ENCODE results near the gene SYT1. TPM values are rescaled to one million over a fixed set of nuclear protein-coding genes. Genes with fewer than 3 reads are reported as not detected.

Gene SYT1
- total and polyA plus RNA-seq, 2 donors (not counting 3 experiments of a cell fraction or from before 2014, with no cell fraction given), result 3.2 to 15.3 TPM

DNA sequence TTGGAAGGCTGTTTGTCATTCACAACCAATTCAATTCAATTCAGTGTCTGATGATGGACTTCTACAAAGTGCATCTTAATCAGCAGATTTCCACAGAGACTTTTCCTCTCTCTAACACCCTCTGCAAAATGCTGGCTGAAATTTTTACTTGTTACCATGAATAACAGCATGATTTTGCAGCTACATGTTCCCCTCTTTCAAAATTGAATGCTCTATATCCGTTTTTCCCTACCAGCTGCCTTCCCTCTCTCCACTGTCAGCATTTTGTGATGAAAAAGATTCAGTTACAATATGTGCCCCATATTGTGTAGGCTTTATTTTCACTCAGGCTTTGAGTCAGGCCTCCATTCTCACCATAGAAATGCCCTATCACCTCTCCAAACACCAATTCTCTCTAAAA lies 334.6 kb downstream of the SYT1 start:
- dilution Hi-C loops (cut with MboI; ENCODE audit: extremely low pct_ligation_motif_present, low sequenced_read_pairs), result no loop called here
- no peaks in the 10 kb centered on the region for H3K4me1 ChIP-seq (ENCODE audit: control insufficient read depth, extremely low read depth, insufficient read depth, low read length)
- no peak overlapping the region for H3K9ac ChIP-seq (replicated peaks; ENCODE audit: extremely low read depth, insufficient read depth, low read length)
- H3K4me3 ChIP-seq (replicated peaks in 1 of 3; ENCODE audit: insufficient read depth in 1 of 3, low read depth in 1 of 3, low read length in 3 of 3), result no peak overlapping the region
- TF ChIP-seq MYC (IDR thresholded peaks at IDR 0.05; ENCODE audit: low read depth, low read length), result no peak
- TF ChIP-seq MAX (IDR thresholded peaks at IDR 0.05; ENCODE audit: insufficient read depth, insufficient read length), result no peak
- no peak for TF ChIP-seq EZH2 (IDR thresholded peaks at IDR 0.05; ENCODE audit: borderline replicate concordance, low read depth, low read length, severe bottlenecking)
- no peak for TF ChIP-seq POLR2A (IDR thresholded peaks at IDR 0.05; ENCODE audit: low read depth, low read length)
- TF ChIP-seq FOS (IDR thresholded peaks at IDR 0.05; ENCODE audit: borderline replicate concordance, insufficient read depth, low read length), result no peak
- no peak for TF ChIP-seq POLR2AphosphoS5 (IDR thresholded peaks at IDR 0.05; ENCODE audit: insufficient read depth, low read depth, low read length)
- TF ChIP-seq JUN (IDR thresholded peaks at IDR 0.05; ENCODE audit: borderline replicate concordance, insufficient read depth, insufficient read length, low read depth), result no peak
- no peak for TF ChIP-seq GATA2 (IDR thresholded peaks at IDR 0.05; ENCODE audit: insufficient read depth, insufficient read length, low read depth, low read length)
- TF ChIP-seq, protein P1, sequence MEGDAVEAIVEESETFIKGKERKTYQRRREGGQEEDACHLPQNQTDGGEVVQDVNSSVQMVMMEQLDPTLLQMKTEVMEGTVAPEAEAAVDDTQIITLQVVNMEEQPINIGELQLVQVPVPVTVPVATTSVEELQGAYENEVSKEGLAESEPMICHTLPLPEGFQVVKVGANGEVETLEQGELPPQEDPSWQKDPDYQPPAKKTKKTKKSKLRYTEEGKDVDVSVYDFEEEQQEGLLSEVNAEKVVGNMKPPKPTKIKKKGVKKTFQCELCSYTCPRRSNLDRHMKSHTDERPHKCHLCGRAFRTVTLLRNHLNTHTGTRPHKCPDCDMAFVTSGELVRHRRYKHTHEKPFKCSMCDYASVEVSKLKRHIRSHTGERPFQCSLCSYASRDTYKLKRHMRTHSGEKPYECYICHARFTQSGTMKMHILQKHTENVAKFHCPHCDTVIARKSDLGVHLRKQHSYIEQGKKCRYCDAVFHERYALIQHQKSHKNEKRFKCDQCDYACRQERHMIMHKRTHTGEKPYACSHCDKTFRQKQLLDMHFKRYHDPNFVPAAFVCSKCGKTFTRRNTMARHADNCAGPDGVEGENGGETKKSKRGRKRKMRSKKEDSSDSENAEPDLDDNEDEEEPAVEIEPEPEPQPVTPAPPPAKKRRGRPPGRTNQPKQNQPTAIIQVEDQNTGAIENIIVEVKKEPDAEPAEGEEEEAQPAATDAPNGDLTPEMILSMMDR (IDR thresholded peaks at IDR 0.05; ENCODE audit: extremely low read depth in 1 of 2, insufficient read depth in 1 of 2, low read depth in 1 of 2, low read length in 2 of 2), result no peak
- ChIA-PET POLR2A (no interaction called here), CTCF (interaction anchor here (2.7 kb wide), 1 partner anchor 10 kb away, joined by 7 read pairs; no protein-coding TSS in a partner anchor)
- no peaks in the 10 kb centered on the region for H3K36me3 ChIP-seq (ENCODE audit: control insufficient read depth in 2 of 2, extremely low read depth in 1 of 2, insufficient read depth in 2 of 2, low read length in 2 of 2)
- no peaks in the 10 kb centered on the region for H3K27me3 ChIP-seq (ENCODE audit: control insufficient read depth in 2 of 2, insufficient read depth in 2 of 2, low read length in 2 of 2)
- H3K9me1 ChIP-seq (replicated peaks; ENCODE audit: control insufficient read depth, extremely low read depth, insufficient read depth, low read length), result no peaks in the 10 kb centered on the region
- H2AFZ ChIP-seq (ENCODE audit: low read depth, low read length), result no peak overlapping the region
- H4K20me1 ChIP-seq (replicated peaks; ENCODE audit: control insufficient read depth, extremely low read depth, insufficient read depth, low read length), result no peaks in the 10 kb centered on the region
- FAIRE-seq (no peak), DNase-seq (ENCODE audit: low read depth, low spot score) (no peak)
- no peak overlapping the region for H3K4me2 ChIP-seq (ENCODE audit: insufficient read depth, low read length)
- H3K79me2 ChIP-seq (ENCODE audit: control insufficient read depth, insufficient read depth, low read length), result no peaks in the 10 kb centered on the region
- BruUV-seq (replicated peaks), result no TSS peak
- no peaks in the 10 kb centered on the region for H3K9me3 ChIP-seq (replicated peaks; ENCODE audit: control insufficient read depth, insufficient read depth, low read length)
- no peak overlapping the region for H3K27ac ChIP-seq (ENCODE audit: insufficient read depth, low read depth, low read length)
- intact Hi-C loops (cut with micrococcal nuclease), result no loop called here

Data from endothelial cell of umbilical vein (primary cell).